WTC11 (cell line): ENCODE measurements around the gene NELFA. TPM values are rescaled to one million over a fixed set of nuclear protein-coding genes. Genes with fewer than 3 reads are reported as not detected.

Experiments
- ATAC-seq: fragments of 200-7000 bp; cut with Tn5 transposase; 2 replicates; pipeline ENCODE4 v1.10.0; 2021; ENCODE audit warnings: mild to moderate bottlenecking, moderate library complexity
- CTCF ChIA-PET: fragments of 300-600 bp; sonication (Branson Sonifier 250); formaldehyde crosslinking; loops from one replicate; lab custom pipeline; 2021; ENCODE audit warnings: antibody characterized with exemption; lab: Charles Lee
- POLR2A ChIA-PET: fragments of 350-600 bp; sonication (Branson Sonifier 250); formaldehyde crosslinking; loops from one replicate; lab custom pipeline; 2021; ENCODE audit warnings: antibody characterized with exemption; lab: Charles Lee
- DNase-seq: peaks from one replicate; pipeline ENCODE4 v3.0.0; 2021; ENCODE audit warnings: low spot score
- H3K27ac Mint-ChIP-seq: 2 replicates; pipeline ENCODE4 v1.8.0; 2021; ENCODE audit warnings: mixed read lengths
- H3K27me3 Mint-ChIP-seq: 2 replicates; pipeline ENCODE4 v1.8.0; 2021; ENCODE audit warnings: low read depth, mild to moderate bottlenecking, moderate library complexity, mixed read lengths
- H3K36me3 Mint-ChIP-seq: 2 replicates; pipeline ENCODE4 v1.8.0; 2021; ENCODE audit warnings: mixed read lengths
- H3K4me1 Mint-ChIP-seq: 2 replicates; pipeline ENCODE4 v1.8.0; 2022; ENCODE audit warnings: mixed read lengths
- H3K4me3 Mint-ChIP-seq: 2 replicates; pipeline ENCODE4 v1.8.0; 2021; ENCODE audit warnings: mild to moderate bottlenecking, moderate library complexity, mixed read lengths
- H3K9me3 Mint-ChIP-seq: 2 replicates; pipeline ENCODE4 v1.8.0; 2021; ENCODE audit warnings: mixed read lengths
- ARID4B ChIP-seq: sonication (generic); formaldehyde crosslinking; IDR thresholded peaks from 2 replicates; pipeline ENCODE4 v1.8.0; 2023; ENCODE audit warnings: missing genetic modification reagents, mild to moderate bottlenecking, borderline replicate concordance
- ATF2 ChIP-seq: sonication (generic); formaldehyde crosslinking; IDR thresholded peaks from 2 replicates; pipeline ENCODE4 v1.8.1; 2022; ENCODE audit warnings: low read depth, missing genetic modification reagents, borderline replicate concordance
- GABPB1 ChIP-seq: sonication (generic); formaldehyde crosslinking; IDR thresholded peaks from 2 replicates; pipeline ENCODE4 v1.8.1; 2023; ENCODE audit warnings: mild to moderate bottlenecking, missing genetic modification reagents
- HMGA2 ChIP-seq: fragments of 250-450 bp; sonication (Bioruptor Pico); IDR thresholded peaks from 2 replicates; pipeline ENCODE4 v1.4.0; 2021; ENCODE audit warnings: mild to moderate bottlenecking, moderate library complexity
- IRF2 ChIP-seq: sonication (generic); formaldehyde crosslinking; IDR thresholded peaks from 2 replicates; pipeline ENCODE4 v1.8.0; 2022; ENCODE audit warnings: low read depth, missing genetic modification reagents, borderline replicate concordance
- JAZF1 ChIP-seq: fragments of 250-450 bp; sonication (Bioruptor Pico); IDR thresholded peaks from 2 replicates; pipeline ENCODE4 v1.9.0; 2021; ENCODE audit warnings: moderate library complexity, mild to moderate bottlenecking, inconsistent platforms
- MYBL2 ChIP-seq: sonication (generic); formaldehyde crosslinking; IDR thresholded peaks from 2 replicates; pipeline ENCODE4 v1.8.1; 2023; ENCODE audit warnings: mild to moderate bottlenecking, moderate library complexity, missing genetic modification reagents
- NR3C1 ChIP-seq: sonication (generic); formaldehyde crosslinking; conservative IDR thresholded peaks from 2 replicates; pipeline ENCODE4 v1.8.1; 2023; ENCODE audit warnings: low read depth, mild to moderate bottlenecking, missing genetic modification reagents
- RELA ChIP-seq: sonication (generic); formaldehyde crosslinking; IDR thresholded peaks from 2 replicates; pipeline ENCODE4 v1.8.1; 2022; ENCODE audit warnings: missing genetic modification reagents, mild to moderate bottlenecking, borderline replicate concordance
- SOX15 ChIP-seq: fragments of 250-450 bp; sonication (Bioruptor Pico); IDR thresholded peaks from 2 replicates; pipeline ENCODE4 v1.9.0; 2021; ENCODE audit warnings: mild to moderate bottlenecking
- TP53 ChIP-seq: sonication (generic); formaldehyde crosslinking; IDR thresholded peaks from 2 replicates; pipeline ENCODE4 v1.8.1; 2023; ENCODE audit warnings: mild to moderate bottlenecking, missing genetic modification reagents
- ZNF219 ChIP-seq: sonication (generic); formaldehyde crosslinking; IDR thresholded peaks from 2 replicates; pipeline ENCODE4 v1.8.0; 2023; ENCODE audit warnings: missing genetic modification reagents, mild to moderate bottlenecking, borderline replicate concordance
- ZNF423 ChIP-seq: fragments of 250-450 bp; sonication (Bioruptor Pico); IDR thresholded peaks from 2 replicates; pipeline ENCODE4 v2.1.2; 2022; ENCODE audit warnings: mild to moderate bottlenecking, moderate library complexity
- ZNF671 ChIP-seq: fragments of 250-450 bp; sonication (Bioruptor Pico); IDR thresholded peaks from 2 replicates; pipeline ENCODE4 v1.8.0; 2021; ENCODE audit warnings: mild to moderate bottlenecking
- total RNA-seq: library from RNA; stranded (reverse); gene quantifications from 3 replicates; pipeline ENCODE4 v1.2.3, GENCODE V29; 2021
- TF ChIP-seq, protein P1 (sequence below): sonication (generic); formaldehyde crosslinking; IDR thresholded peaks from 2 replicates; pipeline ENCODE4 v1.8.1; 2023; ENCODE audit warnings: mild to moderate bottlenecking, missing genetic modification reagents, moderate library complexity
- TF ChIP-seq, protein P2 (sequence below): fragments of 250-450 bp; sonication (Bioruptor Pico); IDR thresholded peaks from 2 replicates; pipeline ENCODE4 v1.9.0; 2021; ENCODE audit warnings: mild to moderate bottlenecking
- TF ChIP-seq, protein P3 (sequence below): fragments of 250-450 bp; sonication (Bioruptor Pico); IDR thresholded peaks from 2 replicates; pipeline ENCODE4 v1.9.0; 2021; ENCODE audit warnings: moderate library complexity, mild to moderate bottlenecking, inconsistent platforms, borderline replicate concordance

Gene NELFA
- total RNA-seq, 1 experiment from 2014 or later = 72.6 TPM

GRCh38 chr4:1973218-1973617 lies 35.6 kb downstream of the NELFA start:
- no peak for DNase-seq
- H3K36me3 Mint-ChIP-seq = peaks cover 43% of the 10 kb centered on the region; the same call in 1 of the 2 replicates
- ChIA-PET POLR2A (no interaction called here), CTCF (no interaction called here)
- no peak overlapping the region for H3K4me3 Mint-ChIP-seq
- no peaks in the 10 kb centered on the region for H3K4me1 Mint-ChIP-seq
- no peaks in the 10 kb centered on the region for H3K9me3 Mint-ChIP-seq
- H3K27ac Mint-ChIP-seq = no peak overlapping the region
- TF ChIP-seq, protein P1, sequence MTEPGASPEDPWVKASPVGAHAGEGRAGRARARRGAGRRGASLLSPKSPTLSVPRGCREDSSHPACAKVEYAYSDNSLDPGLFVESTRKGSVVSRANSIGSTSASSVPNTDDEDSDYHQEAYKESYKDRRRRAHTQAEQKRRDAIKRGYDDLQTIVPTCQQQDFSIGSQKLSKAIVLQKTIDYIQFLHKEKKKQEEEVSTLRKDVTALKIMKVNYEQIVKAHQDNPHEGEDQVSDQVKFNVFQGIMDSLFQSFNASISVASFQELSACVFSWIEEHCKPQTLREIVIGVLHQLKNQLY (CRISPR knock-in tag) = no peak
- TF ChIP-seq ARID4B (CRISPR knock-in tag) = no peak
- TF ChIP-seq, protein P2, sequence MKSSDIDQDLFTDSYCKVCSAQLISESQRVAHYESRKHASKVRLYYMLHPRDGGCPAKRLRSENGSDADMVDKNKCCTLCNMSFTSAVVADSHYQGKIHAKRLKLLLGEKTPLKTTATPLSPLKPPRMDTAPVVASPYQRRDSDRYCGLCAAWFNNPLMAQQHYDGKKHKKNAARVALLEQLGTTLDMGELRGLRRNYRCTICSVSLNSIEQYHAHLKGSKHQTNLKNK = no peak
- no peak for TF ChIP-seq GABPB1 (CRISPR knock-in tag)
- no peak for TF ChIP-seq IRF2
- no peaks in the 10 kb centered on the region for H3K27me3 Mint-ChIP-seq
- ATAC-seq = no peak

DNA sequence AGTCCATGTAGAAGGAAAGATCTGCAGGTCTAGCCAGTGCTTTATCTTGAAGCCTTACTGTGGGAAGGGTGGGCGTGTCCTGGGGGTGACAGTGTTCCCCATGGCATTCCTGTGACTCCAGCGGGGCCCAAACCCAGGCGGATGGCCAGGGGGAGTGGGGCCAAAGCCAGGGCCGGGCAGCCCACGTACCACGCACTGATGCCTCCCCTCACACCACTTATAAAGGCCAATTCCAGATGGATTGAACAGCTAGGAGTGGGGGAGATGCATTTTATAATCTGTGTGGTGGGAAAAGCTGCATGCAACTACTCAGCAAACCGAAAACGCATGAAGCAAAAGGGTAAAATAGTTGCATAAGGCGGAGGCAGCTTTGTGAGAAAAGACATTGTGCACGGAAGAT lies 36.4 kb downstream of the NELFA start:
- H3K27ac Mint-ChIP-seq = no peak overlapping the region
- ATAC-seq = no peak
- H3K4me3 Mint-ChIP-seq = no peak overlapping the region
- H3K36me3 Mint-ChIP-seq = peaks cover 39% of the 10 kb centered on the region; the same call in 1 of the 2 replicates
- TF ChIP-seq ZNF671 (CRISPR knock-in tag) (no peak), MYBL2 (CRISPR knock-in tag) (no peak), HMGA2 (no peak), ZNF423 (CRISPR knock-in tag) (no peak), JAZF1 (CRISPR knock-in tag) (no peak), ZNF219 (no peak), ATF2 (CRISPR knock-in tag) (no peak), RELA (no peak), SOX15 (CRISPR knock-in tag) (no peak), NR3C1 (CRISPR knock-in tag) (no peak), TP53 (CRISPR knock-in tag) (no peak)
- TF ChIP-seq, protein P3, sequence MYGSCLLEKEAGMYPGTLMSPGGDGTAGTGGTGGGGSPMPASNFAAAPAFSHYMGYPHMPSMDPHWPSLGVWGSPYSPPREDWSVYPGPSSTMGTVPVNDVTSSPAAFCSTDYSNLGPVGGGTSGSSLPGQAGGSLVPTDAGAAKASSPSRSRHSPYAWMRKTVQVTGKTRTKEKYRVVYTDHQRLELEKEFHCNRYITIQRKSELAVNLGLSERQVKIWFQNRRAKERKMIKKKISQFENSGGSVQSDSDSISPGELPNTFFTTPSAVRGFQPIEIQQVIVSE = no peak
- TF ChIP-seq, protein P1 (CRISPR knock-in tag) = no peak
- TF ChIP-seq, all 79 proteins: peak for 0
- no peak for DNase-seq
- ChIA-PET POLR2A (no interaction called here), CTCF (no interaction called here)
- H3K27me3 Mint-ChIP-seq = no peaks in the 10 kb centered on the region
- no peaks in the 10 kb centered on the region for H3K9me3 Mint-ChIP-seq
- H3K4me1 Mint-ChIP-seq = no peaks in the 10 kb centered on the region
